HG02623 (cell line): ENCODE data around the gene KIF15.
A peak's percentile ranks its signal among the peaks of the same experiment; 100 is the strongest.
"Not testable (repeated sequence)": the region's sequence is repeated elsewhere in the genome, so short reads cannot be mapped to it uniquely, and the experiment has no call there.

Experiments
- ATAC-seq: cut with Tn5 transposase; IDR thresholded peaks from one replicate; pipeline ENCODE4 v1.9.1; 2021; ENCODE audit warnings: moderate library complexity; ENCODE audit not compliant: unreplicated experiment

KIF15 gene

DNA sequence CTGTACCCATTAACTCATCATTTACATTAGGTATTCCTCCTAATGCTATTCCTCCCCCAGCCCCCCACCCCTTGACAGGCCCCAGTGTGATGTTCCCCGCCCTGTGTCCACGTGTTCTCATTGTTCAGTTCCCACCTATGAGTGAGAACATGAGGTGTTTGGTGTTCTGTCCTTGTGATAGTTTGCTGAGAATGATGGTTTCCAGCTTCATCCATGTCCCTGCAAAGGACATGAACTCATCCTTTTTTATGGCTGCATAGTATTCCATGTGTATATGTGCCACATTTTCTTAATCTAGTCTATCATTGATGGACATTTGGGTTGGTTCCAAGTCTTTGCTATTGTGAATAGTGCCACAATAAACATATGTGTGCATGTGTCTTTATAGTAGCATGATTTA is 54.7 kb downstream of the KIF15 start:
- ATAC-seq = not testable (repeated sequence)

DNA sequence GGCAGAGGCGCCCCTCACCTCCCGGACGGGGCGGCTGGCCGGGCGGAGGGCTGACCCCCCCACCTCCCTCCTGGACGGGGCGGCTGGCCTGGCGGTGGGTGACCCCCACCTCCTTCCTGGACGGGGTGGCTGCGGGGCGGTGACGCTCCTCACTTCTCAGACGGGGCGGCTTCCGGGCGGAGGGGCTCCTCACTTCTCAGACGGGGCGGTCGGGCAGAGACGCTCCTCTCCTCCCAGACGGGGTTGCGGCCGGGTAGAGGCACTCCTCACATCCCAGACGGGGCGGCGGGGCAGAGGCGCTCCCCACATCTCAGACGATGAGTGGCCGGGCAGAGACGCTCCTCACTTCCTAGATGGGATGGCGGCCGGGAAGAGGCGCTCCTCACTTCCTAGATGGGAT is 59.6 kb downstream of the KIF15 start:
- ATAC-seq = not testable (repeated sequence)

DNA sequence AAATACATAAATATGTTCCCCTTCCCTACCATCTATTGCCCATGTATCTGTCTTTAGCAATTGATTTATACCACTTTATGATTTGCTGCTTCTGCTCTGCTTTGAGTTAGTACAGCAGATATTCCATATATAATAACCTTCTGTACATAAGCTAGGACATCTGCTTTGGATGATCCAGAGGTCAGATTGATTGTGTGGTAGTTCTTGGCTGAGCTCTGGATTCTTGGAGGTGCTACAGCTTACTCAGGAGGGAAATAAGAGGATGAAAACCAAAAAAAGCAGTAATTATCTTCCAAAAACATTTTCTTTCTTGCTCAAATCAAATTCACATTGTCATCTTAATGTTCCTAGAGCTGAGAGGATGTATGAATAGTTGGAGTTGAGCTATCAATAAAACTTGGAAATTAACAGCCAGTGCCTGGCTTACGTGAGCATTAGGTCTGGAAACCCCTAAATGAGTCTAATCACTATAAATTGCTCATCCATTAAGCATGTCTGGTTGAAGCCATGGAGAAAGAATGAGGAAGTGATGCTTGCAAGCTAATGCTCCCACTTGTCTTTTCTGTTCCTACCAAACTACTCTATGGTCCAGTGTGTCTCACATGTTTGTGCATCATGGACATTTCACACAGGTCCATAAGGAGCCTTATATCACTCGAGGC is 63.8 kb downstream of the KIF15 start:
- no peak for ATAC-seq

DNA sequence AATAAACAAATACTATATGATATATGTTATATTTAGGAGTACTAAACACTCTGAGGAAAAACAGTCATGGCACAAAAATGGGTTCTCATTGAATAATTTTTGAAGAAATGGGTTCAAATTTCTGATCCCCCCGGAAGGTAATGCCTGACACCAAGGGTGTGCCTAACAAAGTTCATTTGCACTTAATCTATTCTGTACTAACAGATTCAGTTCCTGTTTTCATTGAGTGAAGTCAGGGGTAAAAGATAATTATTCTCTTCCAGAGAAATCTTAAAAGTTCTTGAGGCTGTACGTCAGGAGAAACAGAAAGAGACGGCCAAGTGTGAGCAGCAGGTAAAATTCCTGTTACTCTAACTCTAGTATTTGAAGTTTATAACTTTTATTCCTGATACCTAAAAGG is 65.6 kb downstream of the KIF15 start:
- ATAC-seq = no peak

DNA sequence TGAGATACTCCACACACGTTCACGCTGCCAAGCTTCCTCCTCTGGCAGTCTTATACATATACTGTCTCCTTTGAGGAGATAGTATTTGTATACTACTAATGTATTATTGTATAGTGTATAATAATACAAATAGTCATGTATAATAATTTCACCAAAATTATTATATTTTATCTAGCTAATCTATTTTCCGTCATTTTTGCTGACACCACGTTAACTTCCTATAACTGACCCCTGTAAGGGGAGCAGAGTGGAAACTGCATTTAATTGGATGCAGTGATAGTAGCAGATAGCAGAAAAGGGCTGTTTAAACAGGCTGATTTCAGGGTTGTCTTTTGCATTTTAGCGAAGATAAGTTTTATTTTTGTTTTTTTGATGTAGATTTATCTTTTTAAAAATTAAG is 69.6 kb downstream of the KIF15 start:
- ATAC-seq = no peak

- no peak for ATAC-seq
Observed at GRCh38 chr3:44832032-44832431, 70.4 kb downstream of the KIF15 start.

- no peak for ATAC-seq
Observed at GRCh38 chr3:44832965-44833364, 71.4 kb downstream of the KIF15 start.

DNA sequence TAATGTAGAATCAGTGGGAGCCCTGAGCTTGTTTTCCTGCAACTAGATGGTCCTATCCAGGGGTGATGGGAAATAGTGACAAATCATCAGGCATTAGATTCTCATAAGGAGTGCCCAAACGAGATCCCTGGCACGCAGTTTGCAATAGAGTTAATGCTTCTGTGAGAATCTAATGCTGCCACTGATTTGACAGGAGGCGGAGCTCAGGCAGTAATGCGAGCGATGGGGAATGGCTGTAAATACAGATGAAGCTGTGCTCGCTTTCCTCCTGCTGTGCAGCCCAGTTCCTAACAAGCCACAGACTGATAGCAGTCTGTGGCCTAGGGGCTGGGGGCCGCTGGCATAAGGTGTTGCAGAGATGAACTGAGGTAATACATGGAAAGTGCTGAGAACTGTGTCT is 71.8 kb downstream of the KIF15 start:
- no peak for ATAC-seq

GRCh38 chr3:44835684-44836083 is 74.1 kb downstream of the KIF15 start:
- ATAC-seq = no peak

GRCh38 chr3:44842376-44842775 is 80.8 kb downstream of the KIF15 start:
- ATAC-seq = no peak

DNA sequence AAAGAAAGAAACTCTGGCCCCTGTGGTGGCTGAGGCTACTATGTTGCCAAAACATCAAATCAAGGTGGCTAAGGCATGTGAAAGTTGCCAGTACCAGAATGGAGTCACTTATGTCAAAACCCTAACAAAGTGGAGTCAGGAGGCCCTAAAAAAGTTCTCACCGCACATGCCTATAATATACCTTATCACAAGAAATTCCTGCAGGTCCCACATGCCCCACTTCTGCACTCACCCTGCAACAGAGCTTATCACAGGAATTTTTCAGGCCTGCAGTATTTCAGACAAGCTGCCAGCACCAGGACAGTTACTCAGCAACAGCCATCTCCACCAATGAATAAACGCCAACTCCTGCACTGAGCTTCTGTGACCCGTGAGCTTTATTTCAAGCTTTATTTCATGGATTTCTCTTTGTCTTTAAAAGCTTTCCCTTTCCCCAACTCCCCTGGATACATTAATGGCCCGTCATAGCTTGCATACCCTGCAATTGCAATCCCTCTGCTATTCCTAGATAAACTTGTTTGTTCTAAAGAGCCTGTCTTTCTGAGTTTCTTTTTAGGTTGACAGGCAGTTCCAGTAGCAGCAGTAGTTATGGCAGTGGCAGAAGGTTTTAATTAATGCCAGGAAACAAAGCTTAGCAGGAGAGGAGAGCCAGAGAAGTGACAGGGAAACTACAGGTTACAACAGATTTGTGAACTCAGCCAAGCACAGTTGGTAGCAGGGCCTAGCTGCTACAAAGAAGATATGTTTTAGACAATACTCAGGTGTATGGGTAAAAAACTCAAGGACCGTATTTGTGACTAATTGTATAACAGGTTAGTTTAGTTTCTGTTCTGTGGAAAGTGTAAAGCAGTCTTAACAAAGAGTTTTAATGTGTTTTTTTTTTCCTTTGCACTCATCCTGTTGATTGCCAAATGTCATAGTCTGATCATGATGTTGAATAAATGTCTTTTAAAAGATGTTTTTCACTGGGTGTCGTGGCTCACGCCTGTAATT is 84.2 kb downstream of the KIF15 start:
- no peak for ATAC-seq

DNA sequence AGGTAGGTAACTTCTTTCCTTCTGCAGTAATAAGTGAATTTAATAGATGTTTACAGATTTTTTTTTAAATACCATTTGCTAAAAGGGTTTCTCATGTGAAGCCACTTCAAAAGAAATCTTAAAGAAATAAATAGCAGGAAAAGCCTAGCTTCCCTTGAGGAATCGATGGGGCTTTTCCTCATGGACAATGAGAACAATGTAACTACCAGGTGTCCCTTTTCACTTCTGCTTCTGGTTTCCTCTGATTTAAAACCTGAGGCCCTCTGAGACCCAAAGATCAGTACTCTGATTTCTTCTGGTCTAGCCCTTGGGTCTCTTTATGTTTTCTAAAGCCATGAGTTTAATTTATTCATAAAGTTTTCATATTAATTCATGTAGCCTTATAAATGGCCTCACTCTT is 87.0 kb downstream of the KIF15 start:
- ATAC-seq = no peak

DNA sequence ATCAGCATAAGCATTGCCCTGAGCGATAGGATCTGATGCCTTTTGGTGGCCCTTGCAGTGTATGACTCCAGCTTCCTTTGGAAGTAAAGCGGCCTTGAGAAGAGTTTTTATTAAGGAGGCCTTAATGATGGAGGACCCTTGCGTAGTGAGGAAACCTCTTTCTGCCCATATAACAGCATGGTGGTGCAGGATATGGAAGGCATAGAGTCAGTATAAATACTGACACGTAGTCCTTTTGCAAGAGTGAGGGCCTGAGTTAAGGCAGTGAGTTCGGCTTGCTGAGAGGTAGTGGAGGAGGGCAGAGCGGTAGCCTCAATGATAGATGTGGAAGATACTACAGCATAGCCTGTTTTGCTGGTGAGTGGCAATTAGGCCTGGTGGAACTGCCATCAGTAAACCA is 95.1 kb downstream of the KIF15 start:
- ATAC-seq = not testable (repeated sequence)

GRCh38 chr3:44860117-44860516 is 98.5 kb downstream of the KIF15 start:
- ATAC-seq = no peak

- peak; percentile 93 for ATAC-seq
Observed at GRCh38 chr3:44861412-44862225, 100.0 kb downstream of the KIF15 start, which contains the start of gene TMEM42. Gene TMEM42, plus strand, starts transcription at chr3:44861912. Its CDS starts 13 bp downstream, at chr3:44861925.

- peak; percentile 25 for ATAC-seq
Observed at GRCh38 chr3:44862226-44862637, 100.6 kb downstream of the KIF15 start.

DNA sequence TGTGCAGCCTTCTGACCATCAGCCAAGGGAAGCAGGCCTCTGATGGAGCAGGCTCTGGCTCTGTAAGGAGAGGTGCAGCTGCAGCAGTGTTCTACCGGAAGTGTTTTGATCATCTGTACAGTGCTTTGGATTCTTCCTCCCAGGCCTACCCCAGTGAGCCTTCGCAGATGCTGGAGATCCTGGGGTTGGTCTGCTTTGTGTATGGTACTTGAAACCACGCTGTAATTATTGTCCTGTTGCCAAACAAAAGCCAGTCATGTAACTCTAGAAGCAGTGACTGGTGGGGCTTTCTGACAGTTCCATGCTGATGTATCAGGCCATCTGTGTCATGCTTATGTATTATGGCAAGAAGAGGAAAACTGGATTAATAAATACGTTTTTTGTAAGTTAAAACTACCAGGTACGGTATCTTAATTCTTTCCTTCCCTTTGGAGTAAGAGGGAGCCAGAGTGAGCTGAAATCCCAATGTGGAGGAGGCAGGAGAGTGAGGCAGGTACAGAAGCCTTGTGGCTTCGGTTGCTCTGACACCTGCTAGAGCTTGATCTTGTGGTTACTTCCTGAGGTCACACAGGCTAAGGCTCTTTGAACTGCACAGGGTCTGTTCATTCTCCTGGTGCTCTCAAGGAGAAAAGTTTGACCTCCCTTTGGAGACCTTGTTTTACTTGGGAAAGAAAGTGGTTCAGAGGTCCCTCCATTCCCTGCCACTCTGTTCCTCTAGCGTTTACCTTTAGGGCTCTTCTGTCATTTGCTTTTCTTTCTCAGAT is 103.9 kb downstream of the KIF15 start:
- ATAC-seq = no peak

DNA sequence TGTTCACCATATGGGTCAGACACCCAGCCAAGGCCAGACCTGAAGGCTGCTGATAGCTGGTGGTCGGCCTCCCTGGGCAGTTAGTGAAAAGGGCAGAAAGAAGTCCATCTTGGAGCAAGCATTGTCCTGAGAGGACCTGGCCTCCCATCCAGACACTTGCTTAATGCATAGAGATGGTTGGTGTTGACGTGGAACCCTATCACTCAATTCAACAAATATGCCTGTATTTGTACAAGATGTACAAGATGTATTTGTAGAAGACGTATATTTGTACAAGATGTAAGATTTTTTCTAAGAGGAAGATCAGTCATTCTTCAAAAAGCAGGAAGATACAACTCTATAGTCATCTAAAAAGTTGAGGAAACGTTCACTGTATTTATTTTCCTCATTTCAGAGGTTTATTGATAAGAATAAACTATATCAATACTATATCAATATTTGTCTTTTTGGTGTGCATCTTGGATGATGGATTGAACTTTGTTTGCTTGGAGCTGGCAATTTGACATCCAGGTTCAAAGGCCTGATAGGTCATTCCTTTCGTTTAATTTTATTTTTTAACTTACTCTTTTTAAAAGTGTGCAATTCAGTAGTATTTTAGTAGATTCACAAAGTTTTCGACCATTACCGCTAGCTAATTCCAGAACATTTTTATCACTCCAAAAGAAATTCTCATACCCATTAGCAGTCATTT is 106.0 kb downstream of the KIF15 start:
- no peak for ATAC-seq

DNA sequence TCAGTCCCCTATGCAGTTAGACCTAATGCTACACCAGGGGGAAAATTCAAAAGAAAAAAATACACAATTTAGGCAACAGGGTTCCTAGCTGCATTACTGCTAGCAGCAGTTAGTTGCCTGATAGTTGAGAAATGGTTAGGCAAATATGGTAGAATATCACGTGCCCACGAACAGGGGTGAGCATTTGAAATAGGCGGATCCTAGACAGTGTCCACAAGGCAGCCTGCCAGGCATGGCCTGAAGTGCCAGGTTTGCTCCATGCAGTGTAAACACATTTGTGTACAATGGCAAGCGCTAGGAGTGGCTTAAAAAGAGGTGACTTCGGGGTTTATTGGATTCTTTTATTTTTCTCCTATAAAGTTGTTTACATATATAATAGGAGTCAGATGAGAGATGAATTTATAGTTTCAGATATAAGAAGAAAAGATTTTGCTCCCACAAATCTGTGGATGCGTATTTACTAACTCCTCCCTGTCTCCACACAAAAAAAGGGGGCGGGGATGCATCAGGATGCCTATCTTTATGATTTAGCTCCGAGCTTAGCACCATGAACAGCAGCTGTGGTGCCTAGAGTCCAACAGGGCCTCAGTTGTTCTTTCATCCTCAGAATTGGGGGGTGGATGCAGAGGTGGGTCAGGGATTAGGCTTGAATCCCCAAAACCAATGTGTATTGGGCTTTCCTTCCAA is 108.9 kb downstream of the KIF15 start:
- ATAC-seq = no peak
